Activated CD8-positive, alpha-beta T cell treated with anti-CD3 and anti-CD28 coated beads for 36 hours (primary cell): ENCODE results near the gene SDC1. TPM values are rescaled to one million over a fixed set of nuclear protein-coding genes. Genes with fewer than 3 reads are reported as not detected.

ENCODE experiments used
- ATAC-seq: fragments of 200-7000 bp; cut with Tn5 transposase; one replicate; pipeline ENCODE4 v1.10.0; 2021; ENCODE audit warnings: mild to moderate bottlenecking, moderate library complexity
- CTCF ChIA-PET: fragments of 350-600 bp; sonication (Branson Sonifier 250); formaldehyde crosslinking; loops from one replicate; lab custom pipeline; 2021; ENCODE audit warnings: antibody characterized with exemption; lab: Charles Lee
- POLR2A ChIA-PET: fragments of 350-600 bp; sonication (Branson Sonifier 250); formaldehyde crosslinking; loops from one replicate; lab custom pipeline; 2021; ENCODE audit warnings: antibody characterized with exemption; lab: Charles Lee
- DNase-seq: peaks from one replicate; pipeline ENCODE4 v3.0.0-alpha.2; 2020
- H3K27ac Mint-ChIP-seq: one replicate; pipeline ENCODE4 v1.8.0; 2021; ENCODE audit warnings: mild to moderate bottlenecking, mixed read lengths
- H3K27me3 Mint-ChIP-seq: one replicate; pipeline ENCODE4 v1.8.0; 2021; ENCODE audit warnings: mixed read lengths
- H3K36me3 Mint-ChIP-seq: one replicate; pipeline ENCODE4 v1.8.0; 2021; ENCODE audit warnings: low read depth, mixed read lengths
- H3K4me1 Mint-ChIP-seq: one replicate; pipeline ENCODE4 v1.8.0; 2021; ENCODE audit warnings: low read depth, mixed read lengths
- H3K4me3 Mint-ChIP-seq: one replicate; pipeline ENCODE4 v1.8.0; 2021; ENCODE audit warnings: mild to moderate bottlenecking, moderate library complexity, mixed read lengths
- H3K9me3 Mint-ChIP-seq: one replicate; pipeline ENCODE4 v1.8.0; 2021; ENCODE audit warnings: mixed read lengths
- intact Hi-C: fragments of 100-400 bp; cut with micrococcal nuclease; formaldehyde crosslinking; loops from one replicate; pipeline ENCODE4 v1.10.0; 2022
- total RNA-seq, 2 experiments: library from RNA; stranded (reverse); gene quantifications; one replicate each; pipeline ENCODE4 v1.2.3, GENCODE V29; 2021
- TF ChIP-seq, protein P1 (sequence below): fragments of 200-600 bp; IDR thresholded peaks from one replicate; pipeline ENCODE4 v1.8.0; 2022; ENCODE audit warnings: antibody characterized with exemption, mild to moderate bottlenecking

Gene SDC1
- total RNA-seq, 2 experiments from 2014 or later: 0.11 to 0.14 TPM

DNA sequence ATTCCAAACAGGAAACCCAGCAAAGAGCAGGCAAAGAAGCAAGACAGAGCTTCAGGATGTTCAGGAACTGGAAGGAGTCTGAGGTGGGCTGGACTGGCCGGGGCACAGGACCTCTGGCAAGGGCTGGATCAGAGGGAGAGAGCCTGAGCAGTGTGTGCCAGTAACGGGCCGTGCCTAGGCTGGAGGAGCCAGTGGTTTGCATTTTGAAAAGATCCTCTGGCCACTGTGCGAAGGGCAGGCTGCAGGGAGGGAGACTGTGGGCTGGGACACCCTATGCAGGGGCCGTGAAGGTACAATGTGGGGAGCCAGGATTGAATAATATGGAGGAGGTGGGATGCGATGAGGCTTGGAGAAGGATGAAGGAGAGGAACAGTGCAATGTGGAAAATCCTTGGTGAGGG lies 6.2 kb upstream of the SDC1 start:
- DNase-seq: no peak
- ChIA-PET CTCF (interaction anchor here (1.1 kb wide), 1 partner anchor 17 kb away, joined by 3 read pairs; no protein-coding TSS in a partner anchor), POLR2A (no interaction called here)
- ATAC-seq: no peak
- intact Hi-C loops: no loop called here
- Mint-ChIP-seq H3K9me3 (no peaks in the 10 kb centered on the region), H3K27me3 (peaks cover 24% of the 10 kb centered on the region), H3K4me1 (no peaks in the 10 kb centered on the region), H3K4me3 (no peak overlapping the region), H3K36me3 (no peaks in the 10 kb centered on the region), H3K27ac (no peak overlapping the region)
- TF ChIP-seq, protein P1, sequence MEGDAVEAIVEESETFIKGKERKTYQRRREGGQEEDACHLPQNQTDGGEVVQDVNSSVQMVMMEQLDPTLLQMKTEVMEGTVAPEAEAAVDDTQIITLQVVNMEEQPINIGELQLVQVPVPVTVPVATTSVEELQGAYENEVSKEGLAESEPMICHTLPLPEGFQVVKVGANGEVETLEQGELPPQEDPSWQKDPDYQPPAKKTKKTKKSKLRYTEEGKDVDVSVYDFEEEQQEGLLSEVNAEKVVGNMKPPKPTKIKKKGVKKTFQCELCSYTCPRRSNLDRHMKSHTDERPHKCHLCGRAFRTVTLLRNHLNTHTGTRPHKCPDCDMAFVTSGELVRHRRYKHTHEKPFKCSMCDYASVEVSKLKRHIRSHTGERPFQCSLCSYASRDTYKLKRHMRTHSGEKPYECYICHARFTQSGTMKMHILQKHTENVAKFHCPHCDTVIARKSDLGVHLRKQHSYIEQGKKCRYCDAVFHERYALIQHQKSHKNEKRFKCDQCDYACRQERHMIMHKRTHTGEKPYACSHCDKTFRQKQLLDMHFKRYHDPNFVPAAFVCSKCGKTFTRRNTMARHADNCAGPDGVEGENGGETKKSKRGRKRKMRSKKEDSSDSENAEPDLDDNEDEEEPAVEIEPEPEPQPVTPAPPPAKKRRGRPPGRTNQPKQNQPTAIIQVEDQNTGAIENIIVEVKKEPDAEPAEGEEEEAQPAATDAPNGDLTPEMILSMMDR: no peak

DNA sequence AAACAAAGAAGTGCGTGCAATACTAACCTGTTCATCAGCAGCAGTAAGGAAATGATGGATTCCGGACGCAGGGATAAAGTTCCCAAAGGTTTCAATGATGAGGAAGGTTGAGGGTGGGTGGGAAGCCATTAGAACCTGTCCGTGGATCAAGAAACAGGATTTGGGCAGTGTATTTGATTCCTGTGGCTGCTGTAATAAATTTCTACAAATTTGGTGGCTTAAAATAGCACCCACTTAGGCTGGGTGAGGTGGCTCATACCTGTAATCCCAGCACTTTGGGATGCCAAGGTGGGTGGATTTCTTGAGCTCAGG lies 5.1 kb upstream of the SDC1 start:
- no peaks in the 10 kb centered on the region for H3K4me1 Mint-ChIP-seq
- TF ChIP-seq, protein P1: no peak
- H3K36me3 Mint-ChIP-seq: no peaks in the 10 kb centered on the region
- intact Hi-C loops: no loop called here
- ATAC-seq (no peak), DNase-seq (no peak)
- H3K4me3 Mint-ChIP-seq: no peak overlapping the region
- H3K27ac Mint-ChIP-seq: no peak overlapping the region
- H3K9me3 Mint-ChIP-seq: no peaks in the 10 kb centered on the region
- ChIA-PET POLR2A (no interaction called here), CTCF (no interaction called here)
- peaks cover 33% of the 10 kb centered on the region for H3K27me3 Mint-ChIP-seq

DNA sequence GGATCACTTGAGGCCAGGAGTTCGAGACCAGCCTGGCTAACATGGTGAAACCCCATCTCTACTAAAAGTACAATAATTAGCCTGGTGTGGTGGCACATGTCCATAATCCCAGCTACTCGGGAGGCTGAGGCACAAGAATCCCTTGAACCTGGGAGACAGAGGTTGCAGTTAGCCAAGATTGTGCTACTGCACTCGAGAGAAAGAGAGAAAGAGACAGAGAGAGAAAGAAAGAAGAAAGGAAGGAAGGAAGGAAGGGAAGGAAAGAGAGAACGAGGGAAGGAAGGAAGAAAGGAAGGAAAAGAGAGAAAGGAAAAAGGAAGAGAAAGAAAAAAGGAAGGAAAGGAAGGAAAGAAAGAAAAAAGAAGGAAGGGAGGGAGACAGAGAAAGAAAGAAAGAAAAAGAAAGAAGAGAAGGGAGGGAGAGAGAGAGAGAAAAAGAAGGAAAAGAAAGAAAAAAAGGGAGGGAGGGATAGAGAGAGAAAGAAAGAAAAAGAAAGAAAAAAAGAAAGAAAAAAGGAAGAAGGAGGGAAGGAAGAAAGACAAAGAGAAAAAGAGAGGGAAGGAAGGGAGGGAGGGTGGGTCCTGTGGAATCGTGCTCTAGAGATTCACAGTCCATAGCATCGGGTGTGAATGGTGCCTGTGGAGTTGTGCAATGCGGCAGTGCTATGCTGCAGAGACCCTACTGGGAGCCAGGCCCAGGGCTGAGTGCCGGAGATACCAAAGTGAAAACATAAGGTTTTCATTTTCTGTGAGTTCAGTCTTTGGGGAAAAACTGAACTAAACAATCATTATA lies 4.6 kb upstream of the SDC1 start:
- no peak overlapping the region for H3K4me3 Mint-ChIP-seq
- H3K9me3 Mint-ChIP-seq: no peaks in the 10 kb centered on the region
- intact Hi-C loops: no loop called here
- DNase-seq: no peak
- no peaks in the 10 kb centered on the region for H3K4me1 Mint-ChIP-seq
- ChIA-PET POLR2A (no interaction called here), CTCF (no interaction called here)
- TF ChIP-seq, protein P1: no peak
- H3K27ac Mint-ChIP-seq: no peak overlapping the region
- ATAC-seq: no peak
- no peaks in the 10 kb centered on the region for H3K36me3 Mint-ChIP-seq
- H3K27me3 Mint-ChIP-seq: peaks cover 33% of the 10 kb centered on the region

DNA sequence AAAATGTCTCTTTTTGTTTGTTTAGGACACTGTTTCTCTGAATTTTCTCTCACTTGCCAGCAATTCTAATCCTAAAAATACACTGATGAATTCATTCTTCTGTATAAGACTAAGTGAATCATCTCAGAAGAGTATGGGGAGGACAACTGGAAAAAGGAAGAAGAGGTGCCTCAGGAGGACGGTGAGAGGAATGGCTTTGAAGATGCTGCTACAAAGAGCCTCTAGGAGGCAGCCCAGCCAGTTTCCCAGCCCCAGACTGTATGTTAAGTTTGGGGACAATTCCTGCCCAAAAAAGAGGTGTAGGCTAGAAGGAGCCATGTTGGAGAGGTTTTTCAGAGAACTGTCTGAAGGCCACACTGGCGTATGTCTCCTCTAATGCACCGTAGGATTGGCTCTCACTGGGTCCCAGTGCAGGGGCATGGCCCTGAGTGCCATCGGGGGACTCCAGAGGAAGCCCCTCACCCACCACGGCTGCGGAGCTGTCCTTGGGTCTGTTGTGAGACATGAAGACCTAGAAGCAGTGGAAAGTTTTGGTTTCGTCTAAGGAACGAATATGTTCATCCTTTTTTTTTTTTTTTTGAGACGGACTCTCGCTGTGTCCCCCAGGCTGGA lies 3.1 kb upstream of the SDC1 start:
- peaks cover 34% of the 10 kb centered on the region for H3K27me3 Mint-ChIP-seq
- ChIA-PET POLR2A (no interaction called here), CTCF (no interaction called here)
- no peak overlapping the region for H3K4me3 Mint-ChIP-seq
- DNase-seq (no peak), ATAC-seq (no peak)
- H3K4me1 Mint-ChIP-seq: no peaks in the 10 kb centered on the region
- no peak overlapping the region for H3K27ac Mint-ChIP-seq
- TF ChIP-seq, protein P1: no peak
- H3K36me3 Mint-ChIP-seq: no peaks in the 10 kb centered on the region
- intact Hi-C loops: no loop called here
- H3K9me3 Mint-ChIP-seq: no peaks in the 10 kb centered on the region

DNA sequence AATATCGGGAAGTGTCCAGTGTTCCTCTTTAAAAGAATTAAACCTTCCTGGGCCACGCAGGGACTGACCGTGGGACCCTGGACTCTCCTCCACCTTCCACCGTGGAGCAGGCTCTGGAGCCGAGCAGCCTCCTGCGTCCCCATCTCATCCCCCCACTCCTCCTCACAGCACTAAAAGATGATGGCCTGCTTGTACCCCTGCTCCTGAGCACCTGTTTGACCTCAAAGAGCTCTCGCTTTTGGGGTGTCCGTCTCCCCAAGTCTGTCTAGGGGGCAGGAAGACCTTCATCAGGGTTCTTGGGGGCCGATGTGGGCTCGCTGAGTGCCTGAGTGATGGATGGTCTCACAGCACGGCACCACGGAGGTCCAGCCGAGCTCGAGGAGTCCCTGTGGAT lies 1.2 kb upstream of the SDC1 start:
- CTCF ChIA-PET: interaction anchor here (0.6 to 2.1 kb wide), 12 partner anchors 8 to 221 kb away, joined by 3 to 8 read pairs (median 4); partner anchors contain the start of gene RHOB
- POLR2A ChIA-PET: no interaction called here
- TF ChIP-seq, protein P1: no peak
- no peaks in the 10 kb centered on the region for H3K36me3 Mint-ChIP-seq
- no peak for DNase-seq
- H3K4me3 Mint-ChIP-seq: no peak overlapping the region
- H3K4me1 Mint-ChIP-seq: no peaks in the 10 kb centered on the region
- no peak for ATAC-seq
- intact Hi-C loops: no loop called here
- H3K27me3 Mint-ChIP-seq: peaks cover 48% of the 10 kb centered on the region
- no peak overlapping the region for H3K27ac Mint-ChIP-seq
- no peaks in the 10 kb centered on the region for H3K9me3 Mint-ChIP-seq
